ENCODE data around the gene TULP4.
A peak's percentile ranks its signal among the peaks of the same experiment; 100 is the strongest.

The TULP4 gene

DNA sequence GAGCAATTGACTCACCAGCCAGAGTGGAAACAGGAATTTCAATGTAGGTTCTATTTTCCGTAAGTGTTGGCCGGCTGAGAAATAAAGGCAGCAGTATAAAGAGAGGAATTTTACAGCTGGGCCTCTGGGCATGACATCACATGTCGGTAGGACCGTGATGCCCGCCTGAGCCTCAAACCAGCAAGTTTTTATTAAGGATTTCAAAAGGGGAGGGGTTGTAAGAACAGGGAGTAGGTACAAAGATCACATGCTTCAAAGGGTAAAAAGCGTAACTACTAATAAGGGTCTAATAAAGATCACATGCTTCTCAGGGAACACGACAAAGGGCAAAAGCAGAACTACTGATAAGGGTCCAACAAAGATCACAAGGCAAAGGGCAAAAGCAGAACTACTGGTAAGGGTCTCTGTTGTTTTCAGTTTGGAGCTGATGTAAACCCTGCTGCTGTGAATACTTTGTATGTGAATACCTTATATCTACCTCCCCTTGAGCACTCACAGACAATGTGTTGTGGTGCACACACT, 9.0 kb upstream of the TULP4 start:
- H3K36me3 Mint-ChIP-seq: peaks cover 24 to 37% of the 10 kb centered on the region in 2 donors
- peaks cover 5 to 8% of the 10 kb centered on the region in 2 donors for H3K9me3 Mint-ChIP-seq
- H3K27me3 Mint-ChIP-seq: no peaks in the 10 kb centered on the region
- ATAC-seq (replicated peaks) (no peak), DNase-seq (no peak)
- H3K4me3 Mint-ChIP-seq: no peak overlapping the region
- H3K27ac Mint-ChIP-seq: peak overlapping the region; percentile 39
- H3K4me1 Mint-ChIP-seq: peaks cover 7 to 16% of the 10 kb centered on the region in 2 donors

DNA sequence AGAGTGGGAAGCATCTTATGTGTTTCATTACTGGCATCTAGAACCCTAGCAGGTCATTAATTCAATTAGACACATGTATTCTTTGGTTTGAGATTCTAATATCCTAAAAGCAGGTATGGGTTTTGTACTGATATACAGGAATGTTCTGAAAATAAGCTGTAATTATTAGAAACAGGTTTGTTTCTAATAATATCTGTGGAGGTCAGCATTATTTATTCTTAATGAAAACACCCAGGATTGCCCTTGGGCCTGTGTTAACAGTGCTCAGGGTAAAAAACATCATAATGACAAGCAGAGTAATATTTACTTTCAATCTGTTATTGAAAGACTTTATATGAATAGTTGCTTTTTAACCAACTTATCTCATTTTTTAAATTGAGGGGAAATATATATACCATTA, 8.0 kb upstream of the TULP4 start:
- Mint-ChIP-seq H3K4me1 (peaks cover 7 to 16% of the 10 kb centered on the region in 2 donors), H3K36me3 (peaks cover 18 to 30% of the 10 kb centered on the region in 2 donors), H3K27ac (no peak overlapping the region), H3K9me3 (peaks cover 0 to 3% of the 10 kb centered on the region in 2 donors), H3K4me3 (no peak overlapping the region), H3K27me3 (no peaks in the 10 kb centered on the region)
- DNase-seq (no peak), ATAC-seq (replicated peaks) (no peak)

- no peak overlapping the region for H3K27ac Mint-ChIP-seq
- H3K9me3 Mint-ChIP-seq: no peaks in the 10 kb centered on the region
- peaks cover 12 to 26% of the 10 kb centered on the region in 2 donors for H3K36me3 Mint-ChIP-seq
- DNase-seq (no peak), ATAC-seq (replicated peaks) (no peak)
- peaks cover 13 to 38% of the 10 kb centered on the region in 2 donors for H3K4me1 Mint-ChIP-seq
- no peaks in the 10 kb centered on the region for H3K27me3 Mint-ChIP-seq
- H3K4me3 Mint-ChIP-seq: no peak overlapping the region
These were observed 2.5 kb upstream of the TULP4 start for GRCh38 chr6:158309814-158310213.

DNA sequence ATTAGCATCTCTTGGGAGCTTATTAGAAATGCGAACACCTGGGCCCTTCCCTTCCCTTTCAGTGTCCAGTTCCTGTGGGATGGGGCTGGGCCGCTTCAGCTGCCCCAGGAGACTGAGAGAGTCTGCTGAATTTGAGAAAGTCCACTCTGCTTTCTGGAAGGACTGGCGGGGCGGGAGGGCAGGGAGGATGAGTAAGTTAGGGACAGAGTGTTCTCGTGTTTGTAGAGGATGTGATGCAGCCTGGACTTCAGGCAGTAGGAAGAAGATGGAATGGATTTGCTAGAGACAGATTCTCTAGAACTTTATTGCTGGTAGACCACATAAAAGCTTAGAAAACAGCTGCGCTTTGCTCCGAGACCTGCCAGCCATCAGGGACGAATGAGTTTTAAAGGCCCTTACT, 1.1 kb upstream of the TULP4 start:
- Mint-ChIP-seq H3K9me3 (peaks cover 0 to 5% of the 10 kb centered on the region in 2 donors), H3K27ac (no peak overlapping the region), H3K4me3 (no peak overlapping the region), H3K36me3 (peaks cover 19 to 36% of the 10 kb centered on the region in 2 donors), H3K27me3 (no peaks in the 10 kb centered on the region), H3K4me1 (peaks cover 17 to 48% of the 10 kb centered on the region in 2 donors)
- ATAC-seq (replicated peaks) (no peak), DNase-seq (no peak)

DNA sequence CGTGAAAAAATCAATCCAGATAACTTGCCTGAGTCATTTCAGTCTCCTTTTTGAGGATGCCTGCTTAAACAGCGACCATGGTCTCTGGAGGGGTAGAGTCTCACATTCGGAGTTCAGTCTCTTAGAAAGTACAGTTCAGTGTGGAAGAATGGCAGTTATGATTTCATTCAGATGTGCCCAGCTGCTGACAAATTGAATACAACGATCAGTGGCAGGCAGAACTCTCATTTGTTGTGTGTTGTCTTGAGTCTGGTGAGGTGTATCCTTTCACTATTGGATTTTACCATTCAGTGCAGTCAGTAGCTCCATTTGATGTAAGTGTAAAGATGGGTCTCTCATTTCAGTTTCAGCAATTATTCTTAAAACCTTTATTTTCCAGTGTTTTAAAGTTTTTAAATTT, 639 bp upstream of the TULP4 start:
- Mint-ChIP-seq H3K27me3 (no peaks in the 10 kb centered on the region), H3K36me3 (peaks cover 19 to 40% of the 10 kb centered on the region in 2 donors), H3K9me3 (peaks cover 0 to 5% of the 10 kb centered on the region in 2 donors), H3K27ac (no peak overlapping the region), H3K4me1 (peaks cover 17 to 50% of the 10 kb centered on the region in 2 donors), H3K4me3 (no peak overlapping the region)
- ATAC-seq (replicated peaks) (no peak), DNase-seq (no peak)

GRCh38 chr6:158312672-158313397, 570 bp downstream of the TULP4 start:
- ATAC-seq (replicated peaks): no peak
- no peak for DNase-seq
- Mint-ChIP-seq H3K27me3 (no peaks in the 10 kb centered on the region), H3K9me3 (peaks cover 0 to 5% of the 10 kb centered on the region in 2 donors), H3K4me3 (no peak overlapping the region), H3K4me1 (peaks cover 18 to 53% of the 10 kb centered on the region in 2 donors), H3K27ac (no peak overlapping the region), H3K36me3 (peaks cover 21 to 49% of the 10 kb centered on the region in 2 donors)

DNA sequence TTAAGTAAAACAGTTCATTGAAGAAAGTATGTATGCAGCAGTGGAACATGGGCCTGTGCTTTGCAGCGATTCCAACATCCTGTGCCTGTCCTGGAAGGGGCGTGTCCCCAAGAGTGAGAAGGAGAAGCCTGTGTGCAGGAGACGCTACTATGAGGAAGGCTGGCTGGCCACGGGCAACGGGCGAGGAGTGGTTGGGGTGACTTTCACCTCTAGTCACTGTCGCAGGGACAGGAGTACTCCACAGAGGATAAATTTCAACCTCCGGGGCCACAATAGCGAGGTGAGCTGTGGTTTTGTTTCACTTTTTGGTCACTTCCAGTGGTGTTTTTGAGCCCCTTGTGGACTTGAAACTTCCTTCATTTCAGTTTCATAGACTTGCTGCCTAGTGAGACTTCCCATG, 1.7 kb downstream of the TULP4 start:
- Mint-ChIP-seq H3K9me3 (peaks cover 0 to 5% of the 10 kb centered on the region in 2 donors), H3K4me1 (peaks cover 23 to 64% of the 10 kb centered on the region in 2 donors), H3K36me3 (peaks cover 24 to 55% of the 10 kb centered on the region in 2 donors), H3K27me3 (no peaks in the 10 kb centered on the region), H3K4me3 (peak overlapping the region; percentile 75 to 80), H3K27ac (peak overlapping the region; percentile 89)
- peak; percentile 79 to 84 for ATAC-seq (replicated peaks)
- DNase-seq: no peak

DNA sequence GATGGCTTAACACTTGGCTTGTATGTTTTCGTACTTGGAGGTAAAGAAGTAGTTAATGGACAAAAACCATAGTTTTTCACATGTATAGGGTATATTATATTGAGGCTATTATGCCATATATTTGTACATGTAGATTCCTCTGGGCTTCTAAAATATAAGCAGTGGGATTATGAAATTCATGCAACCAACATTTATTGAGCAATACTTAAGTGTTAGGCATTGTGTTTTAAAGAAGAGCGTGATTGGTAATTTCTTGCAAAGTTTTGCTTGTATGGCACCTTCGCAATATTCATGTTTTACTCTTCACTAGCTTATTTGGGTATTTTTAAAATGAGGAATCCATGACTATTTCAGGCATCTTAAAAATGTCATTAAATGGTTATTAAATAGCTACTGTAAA, 2.5 kb downstream of the TULP4 start:
- DNase-seq: no peak
- H3K4me1 Mint-ChIP-seq: peaks cover 25 to 71% of the 10 kb centered on the region in 2 donors
- H3K27me3 Mint-ChIP-seq: no peaks in the 10 kb centered on the region
- ATAC-seq (replicated peaks): no peak
- H3K4me3 Mint-ChIP-seq: no peak overlapping the region
- H3K36me3 Mint-ChIP-seq: peaks cover 23 to 51% of the 10 kb centered on the region in 2 donors
- peaks cover 0 to 5% of the 10 kb centered on the region in 2 donors for H3K9me3 Mint-ChIP-seq
- no peak overlapping the region for H3K27ac Mint-ChIP-seq

DNA sequence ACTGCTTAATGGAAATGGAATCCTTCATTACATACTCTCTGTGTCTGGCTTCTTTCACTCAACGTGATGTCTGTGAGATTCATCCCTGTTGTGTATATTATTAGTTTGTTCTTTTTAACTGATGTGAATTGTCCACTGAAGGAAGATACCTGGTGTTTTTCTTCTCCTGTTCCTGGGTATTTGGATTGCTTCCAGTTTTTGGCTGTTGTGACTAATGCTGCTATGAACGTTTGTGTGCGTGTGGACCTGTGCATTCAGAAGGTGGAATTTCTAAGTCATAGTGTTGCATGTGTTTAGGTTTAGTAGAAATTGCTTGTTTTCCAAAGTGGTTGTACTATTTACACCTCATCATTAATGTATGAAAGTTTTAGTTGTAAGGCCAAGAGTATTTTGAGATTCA, 3.8 kb downstream of the TULP4 start:
- ATAC-seq (replicated peaks) (no peak), DNase-seq (no peak)
- peaks cover 26 to 52% of the 10 kb centered on the region in 2 donors for H3K36me3 Mint-ChIP-seq
- no peak overlapping the region for H3K27ac Mint-ChIP-seq
- no peaks in the 10 kb centered on the region for H3K27me3 Mint-ChIP-seq
- peaks cover 0 to 5% of the 10 kb centered on the region in 2 donors for H3K9me3 Mint-ChIP-seq
- peaks cover 30 to 75% of the 10 kb centered on the region in 2 donors for H3K4me1 Mint-ChIP-seq
- H3K4me3 Mint-ChIP-seq: no peak overlapping the region

DNA sequence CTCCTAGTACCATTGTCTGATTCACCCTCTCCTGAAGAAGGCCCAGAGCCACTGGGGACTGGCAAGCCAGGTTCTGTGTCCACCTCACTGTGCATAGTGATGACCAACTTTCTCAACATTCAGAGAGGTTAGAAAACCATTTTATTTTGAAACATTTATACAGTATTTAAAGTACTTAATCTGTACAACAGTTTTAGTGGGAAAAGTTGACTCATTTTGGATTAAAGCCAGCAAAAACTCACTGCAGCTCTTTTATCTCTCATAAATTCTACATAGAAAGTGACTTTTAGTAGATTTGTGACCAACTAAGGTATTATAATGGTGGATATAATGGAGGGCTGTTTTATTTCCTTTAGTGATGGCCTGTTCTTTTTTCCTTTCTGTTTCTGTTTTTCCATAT, 9.7 kb downstream of the TULP4 start:
- peaks cover 19 to 24% of the 10 kb centered on the region in 2 donors for H3K36me3 Mint-ChIP-seq
- no peak overlapping the region for H3K27ac Mint-ChIP-seq

GRCh38 chr6:158322400-158322723, 10.1 kb downstream of the TULP4 start:
- peaks cover 0 to 2% of the 10 kb centered on the region in 2 donors for H3K9me3 Mint-ChIP-seq
- ATAC-seq (replicated peaks) (peak in 1 of 2 donors; percentile 20), DNase-seq (no peak)
- peaks cover 56 to 86% of the 10 kb centered on the region in 2 donors for H3K4me1 Mint-ChIP-seq
- no peak overlapping the region for H3K4me3 Mint-ChIP-seq
- H3K27ac Mint-ChIP-seq: peak overlapping the region; percentile 63
- H3K27me3 Mint-ChIP-seq: no peaks in the 10 kb centered on the region
- peaks cover 19 to 20% of the 10 kb centered on the region in 2 donors for H3K36me3 Mint-ChIP-seq

More for the DNA sequence above, 9.7 kb downstream of the TULP4 start:
- H3K4me3 Mint-ChIP-seq: no peak overlapping the region
- H3K9me3 Mint-ChIP-seq: peaks cover 0 to 2% of the 10 kb centered on the region in 2 donors
- no peaks in the 10 kb centered on the region for H3K27me3 Mint-ChIP-seq
- ATAC-seq (replicated peaks) (no peak), DNase-seq (no peak)
- peaks cover 53 to 82% of the 10 kb centered on the region in 2 donors for H3K4me1 Mint-ChIP-seq

DNA sequence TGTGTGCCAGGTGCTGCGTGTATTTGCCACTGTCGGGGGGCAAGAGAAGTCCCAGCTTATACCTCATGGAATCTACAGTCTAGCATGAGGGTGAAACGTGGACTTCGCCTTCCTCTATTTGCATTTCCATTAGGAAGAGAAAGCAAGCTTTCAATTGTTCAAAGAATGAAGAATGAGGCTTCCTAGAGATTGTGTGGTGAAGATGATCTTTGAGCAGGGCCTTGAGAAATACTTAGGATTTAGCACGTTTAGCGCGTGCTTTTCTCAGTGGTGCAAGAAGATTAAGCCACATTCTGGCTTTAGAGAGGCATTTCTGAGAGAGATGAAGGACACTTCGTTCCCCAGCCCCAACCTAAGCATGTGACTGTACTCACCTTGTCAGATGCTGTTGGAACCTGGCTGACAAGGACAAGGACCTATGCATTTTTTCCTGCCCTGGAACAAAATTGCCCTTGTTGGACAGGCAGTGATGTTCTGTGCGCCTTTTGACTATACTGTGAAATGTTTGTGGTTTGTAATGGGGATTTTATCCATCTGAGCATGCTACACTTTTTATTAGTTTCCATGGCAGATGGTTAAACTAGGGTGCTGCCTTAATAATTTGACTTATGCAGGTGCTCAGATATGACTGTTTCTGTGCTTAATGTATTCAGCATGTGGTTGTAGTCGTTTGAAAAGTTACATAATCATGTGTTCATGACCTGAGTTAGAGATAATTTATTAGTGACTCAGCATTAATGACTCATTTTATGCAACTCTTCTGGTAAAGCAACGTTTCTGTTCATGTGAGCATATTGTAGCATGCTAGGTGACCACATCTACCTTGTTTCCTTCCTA, 10.7 kb downstream of the TULP4 start:
- Mint-ChIP-seq H3K9me3 (peaks cover 0 to 2% of the 10 kb centered on the region in 2 donors), H3K36me3 (peaks cover 15 to 17% of the 10 kb centered on the region in 2 donors), H3K4me1 (peaks cover 59 to 88% of the 10 kb centered on the region in 2 donors), H3K27me3 (no peaks in the 10 kb centered on the region), H3K27ac (peak overlapping the region; percentile 72), H3K4me3 (peak overlapping the region; percentile 5 to 44)
- peak; percentile 79 to 82 for ATAC-seq (replicated peaks)
- no peak for DNase-seq

GRCh38 chr6:158323561-158323958, 11.3 kb downstream of the TULP4 start:
- no peaks in the 10 kb centered on the region for H3K27me3 Mint-ChIP-seq
- peaks cover 60 to 88% of the 10 kb centered on the region in 2 donors for H3K4me1 Mint-ChIP-seq
- DNase-seq (no peak), ATAC-seq (replicated peaks) (peak; percentile 67 to 71)
- peaks cover 0 to 2% of the 10 kb centered on the region in 2 donors for H3K9me3 Mint-ChIP-seq
- H3K27ac Mint-ChIP-seq: peak overlapping the region; percentile 72
- H3K36me3 Mint-ChIP-seq: peaks cover 13 to 15% of the 10 kb centered on the region in 2 donors
- H3K4me3 Mint-ChIP-seq: peak overlapping the region; percentile 5 to 44

- no peak for DNase-seq
- Mint-ChIP-seq H3K36me3 (peaks cover 13 to 15% of the 10 kb centered on the region in 2 donors), H3K27me3 (no peaks in the 10 kb centered on the region), H3K27ac (peak overlapping the region; percentile 21), H3K9me3 (peaks cover 0 to 2% of the 10 kb centered on the region in 2 donors), H3K4me1 (peaks cover 66 to 88% of the 10 kb centered on the region in 2 donors), H3K4me3 (peak overlapping the region in 1 of 2 donors; percentile 24)
- ATAC-seq (replicated peaks): no peak
These were observed 11.9 kb downstream of the TULP4 start for GRCh38 chr6:158324136-158324535.

All from stimulated activated naive B cell treated with anti-CD40 and anti-IgM and Interleukin-4, amounts not matched to agents 10 μg/mL and 1 μg/mL and 100 μg/mL, for 72 hours (primary cell).